B cell (primary cell): ENCODE results near the gene COMMD1. TPM values are rescaled to one million over a fixed set of nuclear protein-coding genes. Genes with fewer than 3 reads are reported as not detected.

ENCODE experiments used
- ATAC-seq: fragments of 200-7000 bp; cut with Tn5 transposase; one replicate; pipeline ENCODE4 v1.10.0; 2021; ENCODE audit warnings: low read depth, mild to moderate bottlenecking, moderate number of reproducible peaks, moderate library complexity
- CTCF ChIA-PET: fragments of 350-600 bp; sonication (Branson Sonifier 250); formaldehyde crosslinking; loops from one replicate; lab custom pipeline; 2021; ENCODE audit warnings: antibody characterized with exemption, inconsistent platforms; lab: Charles Lee
- POLR2A ChIA-PET: fragments of 350-600 bp; sonication (Branson Sonifier 250); formaldehyde crosslinking; loops from one replicate; lab custom pipeline; 2021; ENCODE audit warnings: antibody characterized with exemption; lab: Charles Lee
- DNase-seq: peaks from one replicate; pipeline ENCODE4 v3.0.0; 2013
- H2AFZ ChIP-seq: 2 replicates; pipeline ENCODE4 v1.6.1; 2012; ENCODE audit warnings: mild to moderate bottlenecking, low read depth, low read length; ENCODE audit not compliant: insufficient read depth, poor library complexity, severe bottlenecking
- H3K27ac ChIP-seq, 2 donors: 1 replicate in 1 of 2; 2 replicates in 1 of 2; pipeline ENCODE4 v1.5.1; 2012 to 2013; ENCODE audit warnings: low read length in 2 of 2, mild to moderate bottlenecking in 2 of 2, moderate library complexity in 1 of 2
- H3K27me3 ChIP-seq, 4 experiments: fragments of 200-600 bp in 1 of 4; sonication (generic) in 1 of 4; replicated peaks in 1 of 4; 1 replicate in 2 of 4; 2 replicates in 2 of 4; pipeline versions ENCODE4 v1.6.1 to v1.7.0; 2013 to 2016; ENCODE audit warnings: low read length in 3 of 4, mild to moderate bottlenecking in 2 of 4, mixed read lengths in 1 of 4, moderate library complexity in 1 of 4; ENCODE audit not compliant: insufficient read depth in 4 of 4, control insufficient read depth in 3 of 4; ENCODE audit errors: control extremely low read depth in 1 of 4
- H3K36me3 ChIP-seq, 2 experiments: replicated peaks in 1 of 2; 1 replicate in 1 of 2; 2 replicates in 1 of 2; pipeline versions ENCODE4 v1.6.1 to v1.7.1; 2013; ENCODE audit warnings: low read length in 1 of 2; ENCODE audit not compliant: insufficient read depth in 2 of 2, control insufficient read depth in 1 of 2; ENCODE audit errors: control extremely low read depth in 1 of 2, extremely low read depth in 1 of 2
- H3K4me1 ChIP-seq, 2 donors: fragments of 200-600 bp in 1 of 2; sonication (generic) in 1 of 2; 1 replicate in 1 of 2; 2 replicates in 1 of 2; pipeline versions ENCODE4 v1.5.1 to v1.6.1; 2013 to 2017; ENCODE audit warnings: low read length in 2 of 2; ENCODE audit not compliant: control insufficient read depth in 2 of 2, insufficient read depth in 2 of 2
- H3K4me2 ChIP-seq: replicated peaks from 2 replicates; pipeline ENCODE3; 2012; ENCODE audit warnings: mild to moderate bottlenecking, low read depth, low read length; ENCODE audit not compliant: poor library complexity, severe bottlenecking
- H3K4me3 ChIP-seq, 5 experiments: fragments of 200-600 bp in 1 of 5; sonication (generic) in 1 of 5; 1 replicate in 3 of 5; 2 replicates in 2 of 5; pipeline versions ENCODE4 v1.5.1 to v1.7.0; 2011 to 2016; ENCODE audit warnings: low read length in 4 of 5, mild to moderate bottlenecking in 4 of 5, low read depth in 2 of 5, control low read depth in 1 of 5, moderate library complexity in 1 of 5; ENCODE audit not compliant: insufficient read depth in 1 of 5; ENCODE audit errors: control extremely low read depth in 1 of 5, extremely low read depth in 1 of 5
- H3K79me2 ChIP-seq: fragments of 200-600 bp; sonication (generic); one replicate; pipeline ENCODE4 v1.6.0; 2016; ENCODE audit warnings: low read length; ENCODE audit not compliant: control insufficient read depth, insufficient read depth
- H3K9ac ChIP-seq: fragments of 200-600 bp; sonication (generic); 2 replicates; pipeline ENCODE4 v1.6.1; 2017; ENCODE audit warnings: mild to moderate bottlenecking, low read length, moderate library complexity
- H3K9me3 ChIP-seq, 3 donors: one replicate each; pipeline versions ENCODE4 v1.6.1 to v1.7.1; 2013; ENCODE audit warnings: low read length in 2 of 3; ENCODE audit not compliant: control insufficient read depth in 2 of 3, insufficient read depth in 1 of 3; ENCODE audit errors: control extremely low read depth in 1 of 3
- H4K20me1 ChIP-seq: 2 replicates; pipeline ENCODE4 v1.6.0; 2012; ENCODE audit warnings: mild to moderate bottlenecking, low read length; ENCODE audit not compliant: insufficient read depth, control insufficient read depth, poor library complexity, severe bottlenecking
- H3K27ac Mint-ChIP-seq: one replicate; pipeline ENCODE4 v1.8.0; 2021; ENCODE audit warnings: mixed read lengths
- H3K27me3 Mint-ChIP-seq: one replicate; pipeline ENCODE4 v1.8.0; 2021; ENCODE audit warnings: mixed read lengths
- H3K4me1 Mint-ChIP-seq: one replicate; pipeline ENCODE4 v1.8.0; 2021; ENCODE audit warnings: mixed read lengths
- H3K4me3 Mint-ChIP-seq: one replicate; pipeline ENCODE4 v1.8.0; 2021; ENCODE audit warnings: mixed read lengths
- H3K9me3 Mint-ChIP-seq: one replicate; pipeline ENCODE4 v1.8.0; 2022; ENCODE audit warnings: mixed read lengths; ENCODE audit not compliant: insufficient read depth
- CTCF ChIP-seq: fragments of 200-600 bp; IDR thresholded peaks from one replicate; pipeline ENCODE4 v1.8.0; 2022; ENCODE audit warnings: antibody characterized with exemption, mild to moderate bottlenecking
- EZH2 ChIP-seq: IDR thresholded peaks from 2 replicates; pipeline ENCODE4 v1.6.1; 2012; ENCODE audit warnings: borderline replicate concordance, low read depth, mild to moderate bottlenecking, moderate library complexity, low read length; ENCODE audit not compliant: insufficient read depth, poor library complexity, severe bottlenecking
- WGBS: methylation state at CpG from one replicate; pipeline ENCODE4 v1.1.5; 2013; ENCODE audit warnings: missing lambda C conversion rate; ENCODE audit not compliant: insufficient coverage; 5-methylcytosine and 5-hydroxymethylcytosine counted together
- intact Hi-C: fragments of 100-400 bp; cut with micrococcal nuclease; formaldehyde crosslinking; loops from one replicate; pipeline ENCODE4 v1.10.0; 2022
- polyA plus RNA-seq: library from polyadenylated mRNA; depleted of rRNA; stranded (reverse); fragments of >200 nt; gene quantifications from 2 replicates; pipeline ENCODE4 v1.2.3, GENCODE V29; 2012
- total RNA-seq, 2 donors: library from RNA; stranded (reverse); fragments of 120-200 nt in 1 of 2; gene quantifications; 1 replicate in 1 of 2; 2 replicates in 1 of 2; pipeline versions ENCODE4 v1.2.3 to v1.2.4, GENCODE V29; 2013 to 2022

Gene COMMD1
- total and polyA plus RNA-seq, 2 donors (not counting 1 experiment from before 2014, with no cell fraction given): 20.6 to 25.1 TPM

GRCh38 chr2:62036761-62037250, 131.3 kb downstream of the COMMD1 start:
- POLR2A ChIA-PET: no interaction called here
- WGBS: 100% methylated on average over 1 of the region's 2 CpGs
- H3K27me3 Mint-ChIP-seq: no peaks in the 10 kb centered on the region

More at GRCh38 chr2:62036761-62037250, 131.3 kb downstream of the COMMD1 start:
- no peaks in the 10 kb centered on the region for H3K27me3 ChIP-seq
- no peak for ATAC-seq
- Mint-ChIP-seq H3K4me3 (no peak overlapping the region), H3K9me3 (no peaks in the 10 kb centered on the region), H3K4me1 (peaks cover 22% of the 10 kb centered on the region), H3K27ac (no peak overlapping the region)
- no peak overlapping the region for H3K27ac ChIP-seq
- H3K4me1 ChIP-seq: peaks cover 24 to 27% of the 10 kb centered on the region in 2 donors
- H3K4me2 ChIP-seq: no peak overlapping the region
- CTCF ChIA-PET: no interaction called here
- no peak overlapping the region for H3K4me3 ChIP-seq
- no peaks in the 10 kb centered on the region for H3K36me3 ChIP-seq
- no peaks in the 10 kb centered on the region for H4K20me1 ChIP-seq
- no peak overlapping the region for H2AFZ ChIP-seq
- H3K9me3 ChIP-seq: peaks cover 0 to 5% (median 2%) of the 10 kb centered on the region in 3 donors
- H3K9ac ChIP-seq: no peak overlapping the region
- intact Hi-C loops: loop anchor here (5.0 to 10.0 kb wide), 2 partner anchors 108 to 160 kb away; partner anchors contain the start of gene B3GNT2
- DNase-seq: no peak
- peaks cover 8% of the 10 kb centered on the region for H3K79me2 ChIP-seq
- TF ChIP-seq CTCF: no peak
- TF ChIP-seq EZH2: no peak
